ENCODE results near the gene MMP27.

Gene MMP27

DNA sequence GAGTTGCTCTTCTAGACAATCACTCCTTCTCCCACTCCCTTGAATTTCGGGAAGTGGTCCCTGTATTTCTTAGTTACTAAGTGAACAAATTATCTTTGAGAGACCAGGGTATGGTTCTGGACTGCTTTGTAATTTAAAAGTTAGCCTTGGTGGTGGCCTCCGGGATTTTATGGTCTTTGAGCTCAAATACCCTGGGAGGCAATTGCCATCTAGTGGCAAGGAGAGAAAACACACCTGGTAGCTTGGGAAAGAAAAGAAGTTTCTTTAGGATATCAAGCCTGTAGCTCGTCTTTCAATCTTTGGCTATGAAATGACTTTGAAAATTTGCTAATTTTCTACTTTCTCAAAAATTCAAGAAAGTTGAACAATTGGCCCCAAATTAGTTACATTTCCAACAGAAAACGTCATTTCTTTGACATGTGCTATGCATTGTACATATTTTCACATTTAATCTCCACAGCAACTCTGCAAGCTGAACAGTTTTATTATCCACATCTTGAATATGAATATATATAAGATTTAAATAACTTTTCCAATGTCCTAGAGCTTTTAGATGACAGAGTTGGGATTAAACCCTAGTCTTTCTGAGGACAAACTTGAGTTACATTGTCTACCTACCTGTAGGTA is 39.1 kb downstream of the MMP27 start:
- Histone ChIP-seq H3K36me3 (ENCODE audit: insufficient read depth, low read length) (no peaks in the 10 kb centered on the region), H3K9me3 (ENCODE audit: insufficient read depth, low read length, severe bottlenecking) (no peaks in the 10 kb centered on the region), H3K9ac (ENCODE audit: low read depth, low read length) (no peak overlapping the region), H3K4me3 (ENCODE audit: low read depth in 1 of 2, low read length in 2 of 2) (no peak overlapping the region), H4K20me1 (ENCODE audit: insufficient read depth, low read length) (no peaks in the 10 kb centered on the region), H2AFZ (ENCODE audit: low read depth, low read length) (no peak overlapping the region), H3K79me2 (ENCODE audit: insufficient read depth, low read length) (no peaks in the 10 kb centered on the region), H3K4me1 (ENCODE audit: insufficient read depth, low read length) (no peaks in the 10 kb centered on the region), H3K27ac (ENCODE audit: low read length) (no peak overlapping the region), H3K27me3 (ENCODE audit: insufficient read depth, low read length, poor library complexity) (peaks cover 2% of the 10 kb centered on the region), H3K4me2 (ENCODE audit: insufficient read depth, low read length) (no peak overlapping the region)
- TF ChIP-seq, protein P1, sequence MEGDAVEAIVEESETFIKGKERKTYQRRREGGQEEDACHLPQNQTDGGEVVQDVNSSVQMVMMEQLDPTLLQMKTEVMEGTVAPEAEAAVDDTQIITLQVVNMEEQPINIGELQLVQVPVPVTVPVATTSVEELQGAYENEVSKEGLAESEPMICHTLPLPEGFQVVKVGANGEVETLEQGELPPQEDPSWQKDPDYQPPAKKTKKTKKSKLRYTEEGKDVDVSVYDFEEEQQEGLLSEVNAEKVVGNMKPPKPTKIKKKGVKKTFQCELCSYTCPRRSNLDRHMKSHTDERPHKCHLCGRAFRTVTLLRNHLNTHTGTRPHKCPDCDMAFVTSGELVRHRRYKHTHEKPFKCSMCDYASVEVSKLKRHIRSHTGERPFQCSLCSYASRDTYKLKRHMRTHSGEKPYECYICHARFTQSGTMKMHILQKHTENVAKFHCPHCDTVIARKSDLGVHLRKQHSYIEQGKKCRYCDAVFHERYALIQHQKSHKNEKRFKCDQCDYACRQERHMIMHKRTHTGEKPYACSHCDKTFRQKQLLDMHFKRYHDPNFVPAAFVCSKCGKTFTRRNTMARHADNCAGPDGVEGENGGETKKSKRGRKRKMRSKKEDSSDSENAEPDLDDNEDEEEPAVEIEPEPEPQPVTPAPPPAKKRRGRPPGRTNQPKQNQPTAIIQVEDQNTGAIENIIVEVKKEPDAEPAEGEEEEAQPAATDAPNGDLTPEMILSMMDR (IDR thresholded peaks at IDR 0.05; ENCODE audit: borderline replicate concordance, extremely low read depth, low read length, poor library complexity, severe bottlenecking), result peak; percentile 78
- TF ChIP-seq EZH2 (IDR thresholded peaks at IDR 0.05; ENCODE audit: borderline replicate concordance, low read depth, low read length, severe bottlenecking), result no peak
- peak; percentile 19 for DNase-seq
- ATAC-seq (ENCODE audit: insufficient read depth, low read depth), result peak; percentile 64; the same call in 2 of the 3 replicates

DNA sequence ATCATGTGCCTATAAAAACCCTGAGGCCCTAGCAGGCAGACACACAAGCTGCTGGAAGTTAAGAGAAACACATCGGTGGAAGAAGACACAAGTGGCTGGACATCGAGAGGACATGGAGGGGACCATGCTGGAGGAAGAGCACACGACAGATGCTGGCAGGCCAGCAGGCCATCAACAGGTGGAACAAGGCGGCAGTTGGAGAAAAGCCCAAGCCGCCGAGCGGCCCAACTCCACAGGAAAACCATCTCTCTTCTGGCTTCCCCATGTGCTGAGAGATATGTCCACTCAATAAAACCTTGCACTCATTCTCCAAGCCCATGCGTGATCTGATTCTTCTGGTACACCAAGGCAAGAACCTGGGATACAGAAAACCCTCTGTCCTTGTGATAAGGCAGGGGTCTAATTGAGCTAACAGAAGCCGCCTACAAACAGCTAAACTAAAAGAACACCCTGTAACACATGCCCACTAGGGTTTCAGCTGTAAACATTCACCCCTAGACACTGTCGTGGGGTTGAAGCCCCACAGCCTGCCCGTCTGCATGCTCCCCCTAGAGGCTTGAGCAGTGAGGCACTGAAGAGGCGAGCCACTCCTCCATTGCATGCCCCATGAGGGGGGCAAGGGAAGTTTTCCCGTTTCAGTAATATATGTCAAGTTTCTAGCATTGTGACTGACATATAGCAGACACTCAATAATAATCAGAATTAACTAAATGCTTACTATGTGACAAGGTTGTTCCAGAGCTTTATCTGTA is 41.4 kb downstream of the MMP27 start:
- peak; percentile 72 for ATAC-seq (ENCODE audit: insufficient read depth, low read depth)
- Histone ChIP-seq H3K79me2 (ENCODE audit: insufficient read depth, low read length) (no peaks in the 10 kb centered on the region), H4K20me1 (ENCODE audit: insufficient read depth, low read length) (no peaks in the 10 kb centered on the region), H3K9me3 (ENCODE audit: insufficient read depth, low read length, severe bottlenecking) (no peaks in the 10 kb centered on the region), H3K4me1 (ENCODE audit: insufficient read depth, low read length) (no peaks in the 10 kb centered on the region), H3K9ac (ENCODE audit: low read depth, low read length) (no peak overlapping the region), H3K27me3 (ENCODE audit: insufficient read depth, low read length, poor library complexity) (no peaks in the 10 kb centered on the region), H3K4me3 (ENCODE audit: low read depth in 1 of 2, low read length in 2 of 2) (no peak overlapping the region), H3K36me3 (ENCODE audit: insufficient read depth, low read length) (no peaks in the 10 kb centered on the region), H3K4me2 (ENCODE audit: insufficient read depth, low read length) (no peak overlapping the region), H3K27ac (ENCODE audit: low read length) (no peak overlapping the region), H2AFZ (ENCODE audit: low read depth, low read length) (no peak overlapping the region)
- peak; percentile 14 for DNase-seq
- no peak for TF ChIP-seq EZH2 (IDR thresholded peaks at IDR 0.05; ENCODE audit: borderline replicate concordance, low read depth, low read length, severe bottlenecking)
- TF ChIP-seq, protein P1 (IDR thresholded peaks at IDR 0.05; ENCODE audit: borderline replicate concordance, extremely low read depth, low read length, poor library complexity, severe bottlenecking), result peak; percentile 52

DNA sequence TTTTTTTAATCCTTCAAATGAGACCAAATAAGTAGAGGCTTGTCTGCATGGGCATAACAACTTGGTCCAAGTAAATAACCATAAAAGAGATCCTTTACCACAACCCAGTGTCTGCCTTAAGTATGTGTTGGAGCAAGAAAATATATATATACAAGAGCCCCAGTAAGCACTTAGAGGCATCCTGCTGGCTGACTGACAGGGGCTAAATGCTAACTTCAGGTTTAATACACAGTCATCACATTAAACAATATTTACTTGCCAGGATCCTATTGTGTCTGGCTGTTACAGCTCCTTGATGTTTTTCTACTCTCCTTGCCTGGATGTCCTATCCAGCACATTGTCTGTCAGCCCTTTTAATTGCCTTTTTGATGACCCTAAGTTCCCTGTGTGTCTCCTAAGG is 43.0 kb downstream of the MMP27 start:
- Histone ChIP-seq H3K4me3 (ENCODE audit: low read depth in 1 of 2, low read length in 2 of 2) (no peak overlapping the region), H3K79me2 (ENCODE audit: insufficient read depth, low read length) (no peaks in the 10 kb centered on the region), H3K4me1 (ENCODE audit: insufficient read depth, low read length) (no peaks in the 10 kb centered on the region), H3K9me3 (ENCODE audit: insufficient read depth, low read length, severe bottlenecking) (no peaks in the 10 kb centered on the region), H3K9ac (ENCODE audit: low read depth, low read length) (no peak overlapping the region), H3K36me3 (ENCODE audit: insufficient read depth, low read length) (no peaks in the 10 kb centered on the region), H3K27ac (ENCODE audit: low read length) (no peak overlapping the region), H3K4me2 (ENCODE audit: insufficient read depth, low read length) (no peak overlapping the region), H3K27me3 (ENCODE audit: insufficient read depth, low read length, poor library complexity) (peaks cover 3% of the 10 kb centered on the region), H4K20me1 (ENCODE audit: insufficient read depth, low read length) (no peaks in the 10 kb centered on the region), H2AFZ (ENCODE audit: low read depth, low read length) (no peak overlapping the region)
- no peak for TF ChIP-seq EZH2 (IDR thresholded peaks at IDR 0.05; ENCODE audit: borderline replicate concordance, low read depth, low read length, severe bottlenecking)
- TF ChIP-seq, protein P1 (IDR thresholded peaks at IDR 0.05; ENCODE audit: borderline replicate concordance, extremely low read depth, low read length, poor library complexity, severe bottlenecking), result no peak
- ATAC-seq (ENCODE audit: insufficient read depth, low read depth) (no peak), DNase-seq (no peak)

All from DND-41 (cell line).